CMK (cell line): ENCODE results near the gene ATF7.
A peak's percentile ranks its signal among the peaks of the same experiment; 100 is the strongest.

Experiments
- DNase-seq: peaks from one replicate; pipeline ENCODE4 v3.0.0-alpha.2; 2010; ENCODE audit warnings: low read depth

Gene ATF7

GRCh38 chr12:53500142-53500775 lies 125.9 kb downstream of the ATF7 start:
- no peak for DNase-seq

GRCh38 chr12:53499266-53500141 lies 126.7 kb downstream of the ATF7 start, which contains the start of gene MAP3K12:
Gene MAP3K12 (minus strand): TSS chr12:53499458. CDS start chr12:53487391, 12,067 bp downstream.
- no peak for DNase-seq

- DNase-seq: no peak
Measured at GRCh38 chr12:53498235-53498630, 127.9 kb downstream of the ATF7 start.

- DNase-seq: no peak
Measured at GRCh38 chr12:53497461-53497860, 128.7 kb downstream of the ATF7 start.

- no peak for DNase-seq
Measured at GRCh38 chr12:53496752-53497032, 129.5 kb downstream of the ATF7 start.

- DNase-seq: peak; percentile 65
Measured at GRCh38 chr12:53495903-53496751, 130.1 kb downstream of the ATF7 start.

- no peak for DNase-seq
Measured at GRCh38 chr12:53493610-53494391, 132.4 kb downstream of the ATF7 start.

- peak; percentile 96 for DNase-seq
Measured at GRCh38 chr12:53492830-53493609, 133.2 kb downstream of the ATF7 start.

GRCh38 chr12:53492188-53492587 lies 134.0 kb downstream of the ATF7 start:
- DNase-seq: no peak

GRCh38 chr12:53489242-53489864 lies 136.8 kb downstream of the ATF7 start:
- DNase-seq: no peak

GRCh38 chr12:53486736-53487487 lies 139.3 kb downstream of the ATF7 start:
- DNase-seq: no peak

- no peak for DNase-seq
Measured at GRCh38 chr12:53485955-53486735, 140.0 kb downstream of the ATF7 start.

GRCh38 chr12:53484686-53485575 lies 141.3 kb downstream of the ATF7 start:
- DNase-seq: no peak

GRCh38 chr12:53483979-53484377 lies 142.2 kb downstream of the ATF7 start:
- DNase-seq: no peak

- no peak for DNase-seq
Measured at GRCh38 chr12:53483225-53483978, 142.8 kb downstream of the ATF7 start.

GRCh38 chr12:53482626-53483168 lies 143.5 kb downstream of the ATF7 start:
- no peak for DNase-seq
